OCI-LY1 (cell line): ENCODE measurements around the gene KLF11.

Experiments used
- H2AFZ ChIP-seq: fragments of 200-600 bp; sonication (generic), shearing (Covaris generic); 2 replicates; pipeline ENCODE4 v1.6.0; 2014; ENCODE audit warnings: antibody characterized with exemption, mild to moderate bottlenecking, low read length
- H3F3A ChIP-seq: fragments of 200-600 bp; sonication (generic), shearing (Covaris generic); 2 replicates; pipeline ENCODE4 v1.6.0; 2014; ENCODE audit warnings: mild to moderate bottlenecking, antibody characterized with exemption, low read length, moderate library complexity; ENCODE audit not compliant: insufficient read depth
- H3K27ac ChIP-seq: fragments of 200-600 bp; sonication (generic); 2 replicates; pipeline ENCODE4 v1.5.1; 2014; ENCODE audit warnings: low read length, mixed run types, mild to moderate bottlenecking, low read depth; ENCODE audit not compliant: poor library complexity, severe bottlenecking
- H3K27me3 ChIP-seq: fragments of 200-600 bp; sonication (generic); 2 replicates; pipeline ENCODE4 v1.6.0; 2014; ENCODE audit warnings: antibody characterized with exemption, mild to moderate bottlenecking, low read length, moderate library complexity; ENCODE audit not compliant: insufficient read depth
- H3K36me3 ChIP-seq: fragments of 200-600 bp; sonication (generic); 2 replicates; pipeline ENCODE4 v1.6.1; 2014; ENCODE audit warnings: mild to moderate bottlenecking, antibody characterized with exemption, low read length, moderate library complexity, mixed read lengths; ENCODE audit not compliant: insufficient read depth
- H3K4me1 ChIP-seq: fragments of 200-600 bp; sonication (generic); 2 replicates; pipeline ENCODE4 v1.5.1; 2014; ENCODE audit warnings: mild to moderate bottlenecking, low read length, moderate library complexity; ENCODE audit not compliant: insufficient read depth, severe bottlenecking
- H3K4me2 ChIP-seq: fragments of 200-600 bp; sonication (generic), shearing (Covaris generic); 2 replicates; pipeline ENCODE4 v1.6.1; 2014; ENCODE audit warnings: low read length
- H3K4me3 ChIP-seq: fragments of 200-600 bp; sonication (generic); 2 replicates; pipeline ENCODE4 v1.5.1; 2014; ENCODE audit warnings: low read length, low read depth, mild to moderate bottlenecking, mixed read lengths; ENCODE audit not compliant: poor library complexity, severe bottlenecking
- H3K79me2 ChIP-seq: fragments of 200-600 bp; shearing (Covaris generic); 2 replicates; pipeline ENCODE4 v1.6.1; 2016; ENCODE audit warnings: mixed run types, low read length, mixed read lengths; ENCODE audit not compliant: insufficient read depth
- H3K9ac ChIP-seq: fragments of 200-600 bp; sonication (generic), shearing (Covaris generic); 2 replicates; pipeline ENCODE4 v1.6.1; 2014; ENCODE audit warnings: mild to moderate bottlenecking, low read length, mixed read lengths
- H3K9me2 ChIP-seq: fragments of 200-600 bp; sonication (generic), shearing (Covaris generic); 2 replicates; pipeline ENCODE4 v1.6.1; 2014; ENCODE audit warnings: low read depth, mild to moderate bottlenecking, low read length, mixed read lengths
- H3K9me3 ChIP-seq: fragments of 200-600 bp; shearing (Covaris generic); 2 replicates; pipeline ENCODE4 v1.6.1; 2014; ENCODE audit warnings: low read length, mixed read lengths
- H4K20me1 ChIP-seq: fragments of 200-600 bp; sonication (generic), shearing (Covaris generic); 2 replicates; pipeline ENCODE4 v1.6.0; 2016; ENCODE audit warnings: mild to moderate bottlenecking, low read length; ENCODE audit not compliant: insufficient read depth
- EZH2 ChIP-seq: fragments of 200-600 bp; sonication (generic), shearing (Covaris generic); IDR thresholded peaks from 2 replicates; pipeline ENCODE4 v1.8.0; 2017; ENCODE audit warnings: borderline replicate concordance, mixed run types, mild to moderate bottlenecking, antibody characterized with exemption, low read length, moderate library complexity, mixed read lengths
- TF ChIP-seq, protein P1 (sequence below): fragments of 200-600 bp; sonication (generic), shearing (Covaris generic); IDR thresholded peaks from 2 replicates; pipeline ENCODE4 v1.5.1; 2017; ENCODE audit warnings: mild to moderate bottlenecking, antibody characterized with exemption, low read length, moderate library complexity, mixed read lengths

Gene KLF11

DNA sequence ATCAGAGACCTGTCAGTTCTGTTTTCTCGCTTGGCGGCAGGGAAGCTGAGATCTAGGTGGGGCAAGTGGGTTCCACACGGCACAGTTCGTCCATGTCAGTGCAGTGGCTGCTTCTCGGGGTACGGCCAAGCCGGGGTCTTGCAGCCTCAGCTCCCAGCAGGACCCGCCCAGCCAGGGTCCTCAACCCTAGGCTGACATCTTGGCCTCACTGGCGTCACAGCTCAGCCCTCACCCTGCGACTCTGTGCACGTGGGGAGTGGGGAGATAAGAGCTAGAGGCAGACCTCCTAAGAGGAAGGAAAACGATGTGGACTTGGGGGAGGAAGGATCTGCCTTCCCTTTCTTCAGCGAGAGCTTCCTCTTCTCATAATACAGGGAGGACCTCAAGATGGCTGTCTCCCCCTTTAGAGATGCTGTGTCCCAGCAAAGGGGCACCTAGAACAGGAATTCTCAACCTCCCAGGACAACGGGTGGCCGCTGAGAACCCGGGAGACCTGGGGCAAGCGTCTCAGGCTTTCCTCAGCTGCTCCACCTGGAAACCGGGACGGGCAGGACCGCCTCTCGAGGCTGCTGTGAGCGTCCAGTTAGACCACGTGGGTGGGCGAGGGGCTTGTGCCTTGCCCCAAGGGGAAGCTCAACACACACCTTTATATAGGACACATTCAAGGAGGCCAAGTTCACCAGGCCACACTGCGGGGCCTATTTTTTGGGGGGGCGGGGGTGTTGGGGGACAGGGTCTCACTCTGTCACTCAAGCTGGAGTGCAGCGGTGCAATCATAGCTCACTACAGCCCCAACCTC, 23.5 kb upstream of the KLF11 start:
- no peak overlapping the region for H2AFZ ChIP-seq
- no peaks in the 10 kb centered on the region for H3K79me2 ChIP-seq

GRCh38 chr2:10022041-10022421, 21.3 kb upstream of the KLF11 start:
- Histone ChIP-seq H3K79me2 (no peaks in the 10 kb centered on the region), H2AFZ (no peak overlapping the region), H3K4me2 (no peak overlapping the region), H3K27ac (no peak overlapping the region), H3K9ac (no peak overlapping the region), H3K4me1 (no peaks in the 10 kb centered on the region), H3K27me3 (0 out of 2 replicates have a peak, but pooled peaks cover 4% of the 10 kb centered on the region), H3K9me3 (no peaks in the 10 kb centered on the region), H3K4me3 (no peak overlapping the region), H3K9me2 (no peaks in the 10 kb centered on the region), H3K36me3 (no peaks in the 10 kb centered on the region), H4K20me1 (no peaks in the 10 kb centered on the region), H3F3A (no peaks in the 10 kb centered on the region)
- no peak for TF ChIP-seq EZH2
- TF ChIP-seq, protein P1, sequence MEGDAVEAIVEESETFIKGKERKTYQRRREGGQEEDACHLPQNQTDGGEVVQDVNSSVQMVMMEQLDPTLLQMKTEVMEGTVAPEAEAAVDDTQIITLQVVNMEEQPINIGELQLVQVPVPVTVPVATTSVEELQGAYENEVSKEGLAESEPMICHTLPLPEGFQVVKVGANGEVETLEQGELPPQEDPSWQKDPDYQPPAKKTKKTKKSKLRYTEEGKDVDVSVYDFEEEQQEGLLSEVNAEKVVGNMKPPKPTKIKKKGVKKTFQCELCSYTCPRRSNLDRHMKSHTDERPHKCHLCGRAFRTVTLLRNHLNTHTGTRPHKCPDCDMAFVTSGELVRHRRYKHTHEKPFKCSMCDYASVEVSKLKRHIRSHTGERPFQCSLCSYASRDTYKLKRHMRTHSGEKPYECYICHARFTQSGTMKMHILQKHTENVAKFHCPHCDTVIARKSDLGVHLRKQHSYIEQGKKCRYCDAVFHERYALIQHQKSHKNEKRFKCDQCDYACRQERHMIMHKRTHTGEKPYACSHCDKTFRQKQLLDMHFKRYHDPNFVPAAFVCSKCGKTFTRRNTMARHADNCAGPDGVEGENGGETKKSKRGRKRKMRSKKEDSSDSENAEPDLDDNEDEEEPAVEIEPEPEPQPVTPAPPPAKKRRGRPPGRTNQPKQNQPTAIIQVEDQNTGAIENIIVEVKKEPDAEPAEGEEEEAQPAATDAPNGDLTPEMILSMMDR, result no peak

More for the DNA sequence above, 23.5 kb upstream of the KLF11 start:
- TF ChIP-seq EZH2, result no peak
- TF ChIP-seq, protein P1, result no peak
- no peak overlapping the region for H3K4me3 ChIP-seq
- no peaks in the 10 kb centered on the region for H3F3A ChIP-seq
- no peak overlapping the region for H3K27ac ChIP-seq
- H3K36me3 ChIP-seq, result no peaks in the 10 kb centered on the region
- no peak overlapping the region for H3K9ac ChIP-seq
- no peaks in the 10 kb centered on the region for H3K9me3 ChIP-seq
- 0 out of 2 replicates have a peak, but pooled peaks cover 4% of the 10 kb centered on the region for H3K27me3 ChIP-seq
- H3K4me2 ChIP-seq, result no peak overlapping the region
- no peaks in the 10 kb centered on the region for H3K4me1 ChIP-seq
- H4K20me1 ChIP-seq, result no peaks in the 10 kb centered on the region
- H3K9me2 ChIP-seq, result no peaks in the 10 kb centered on the region

- Histone ChIP-seq H3K4me2 (no peak overlapping the region), H3K79me2 (no peaks in the 10 kb centered on the region), H3K4me3 (no peak overlapping the region), H3K27ac (no peak overlapping the region), H3K4me1 (no peaks in the 10 kb centered on the region), H3K36me3 (no peaks in the 10 kb centered on the region), H2AFZ (no peak overlapping the region), H3K9me3 (no peaks in the 10 kb centered on the region), H3K9me2 (no peaks in the 10 kb centered on the region), H3F3A (no peaks in the 10 kb centered on the region), H3K27me3 (0 out of 2 replicates have a peak, but pooled peaks cover 4% of the 10 kb centered on the region), H4K20me1 (no peaks in the 10 kb centered on the region), H3K9ac (no peak overlapping the region)
- no peak for TF ChIP-seq EZH2
- TF ChIP-seq, protein P1, result no peak
These were observed 20.9 kb upstream of the KLF11 start for GRCh38 chr2:10022445-10022844.
